PFSK-1 (cell line): ENCODE measurements around the gene EYA2.

ENCODE experiments used
- FOXP2 ChIP-seq: optimal IDR thresholded peaks from 2 replicates; pipeline ENCODE3; 2011; ENCODE audit warnings: borderline replicate concordance, control low read depth, inconsistent platforms; ENCODE audit not compliant: insufficient read depth; ENCODE audit errors: extremely low read length, extremely low read depth
- POLR2AphosphoS5 ChIP-seq: IDR thresholded peaks from 2 replicates; pipeline ENCODE4 v1.6.1; 2012; ENCODE audit warnings: low read depth, mild to moderate bottlenecking, control low read depth, low read length, moderate library complexity
- REST ChIP-seq, 2 experiments: IDR thresholded peaks; 2 replicates each; pipeline versions ENCODE4 v1.6.1 to v1.8.0; 2011 to 2012; ENCODE audit warnings: low read depth in 2 of 2, low read length in 2 of 2, control low read depth in 1 of 2, inconsistent platforms in 1 of 2, mild to moderate bottlenecking in 1 of 2, moderate library complexity in 1 of 2; ENCODE audit not compliant: insufficient read depth in 1 of 2
- SIN3A ChIP-seq: IDR thresholded peaks from 2 replicates; pipeline ENCODE4 v1.6.1; 2012; ENCODE audit warnings: mild to moderate bottlenecking, low read length, moderate library complexity, borderline replicate concordance; ENCODE audit not compliant: insufficient read depth
- TAF1 ChIP-seq: IDR thresholded peaks from 2 replicates; pipeline ENCODE4 v1.6.1; 2012; ENCODE audit warnings: low read length, control low read depth, borderline replicate concordance; ENCODE audit not compliant: insufficient read depth

EYA2 gene

GRCh38 chr20:47198254-47198671 lies 303.6 kb downstream of the EYA2 start:
- TF ChIP-seq SIN3A: no peak
- TF ChIP-seq POLR2AphosphoS5: no peak
- no peak for TF ChIP-seq FOXP2
- TF ChIP-seq TAF1: no peak
- no peak for TF ChIP-seq REST (IDR thresholded peaks at IDR 0.05; ENCODE audit: insufficient read depth in 1 of 2, low read depth in 2 of 2, low read length in 2 of 2)

- TF ChIP-seq TAF1 (no peak), POLR2AphosphoS5 (no peak), FOXP2 (no peak)
Observed at GRCh38 chr20:47198996-47199552, 304.4 kb downstream of the EYA2 start.

- TF ChIP-seq POLR2AphosphoS5 (no peak), TAF1 (no peak), SIN3A (no peak), REST (IDR thresholded peaks at IDR 0.05; ENCODE audit: insufficient read depth in 1 of 2, low read depth in 2 of 2, low read length in 2 of 2) (no peak), FOXP2 (no peak)
Observed at GRCh38 chr20:47201074-47201730, 306.6 kb downstream of the EYA2 start.

- TF ChIP-seq FOXP2 (no peak), REST (IDR thresholded peaks at IDR 0.05; ENCODE audit: insufficient read depth in 1 of 2, low read depth in 2 of 2, low read length in 2 of 2) (no peak), SIN3A (no peak), POLR2AphosphoS5 (no peak), TAF1 (no peak)
Observed at GRCh38 chr20:47202733-47203667, 308.4 kb downstream of the EYA2 start.

GRCh38 chr20:47204008-47204849 lies 309.6 kb downstream of the EYA2 start:
- no peak for TF ChIP-seq REST (IDR thresholded peaks at IDR 0.05; ENCODE audit: insufficient read depth in 1 of 2, low read depth in 2 of 2, low read length in 2 of 2)
- no peak for TF ChIP-seq SIN3A
- no peak for TF ChIP-seq POLR2AphosphoS5
- no peak for TF ChIP-seq TAF1
- TF ChIP-seq FOXP2: no peak
